Peyer's patch (tissue), 4 donors: ENCODE measurements around the gene RNF114. TPM values are rescaled to one million over a fixed set of nuclear protein-coding genes. Genes with fewer than 3 reads are reported as not detected.

Source experiments
- DNase-seq, 3 donors: peaks; one replicate each; pipeline ENCODE4 v3.0.0-alpha.2; 2017 to 2019
- H3K27ac ChIP-seq, 4 donors: fragments of 200-600 bp; sonication (generic); one replicate each; pipeline ENCODE4 v1.5.1; 2016 to 2019
- H3K27me3 ChIP-seq, 2 donors: fragments of 200-600 bp; sonication (generic); one replicate each; pipeline ENCODE4 v1.5.1; 2019
- H3K36me3 ChIP-seq, 3 donors: fragments of 200-600 bp; sonication (generic); one replicate each; pipeline ENCODE4 v1.5.1; 2016 to 2019
- H3K4me1 ChIP-seq, 4 donors: fragments of 200-600 bp; sonication (generic); one replicate each; pipeline ENCODE4 v1.5.1; 2016 to 2019
- H3K4me3 ChIP-seq, 4 donors: fragments of 200-600 bp; sonication (generic); 1 replicate in 3 of 4; 2 replicates in 1 of 4; pipeline ENCODE4 v1.5.1; 2016 to 2019; ENCODE audit warnings: mild to moderate bottlenecking in 1 of 4
- H3K9me3 ChIP-seq, 4 donors: fragments of 200-600 bp; sonication (generic); one replicate each; pipeline ENCODE4 v1.5.1; 2016 to 2019; ENCODE audit warnings: mild to moderate bottlenecking in 1 of 4
- POLR2A ChIP-seq, 2 donors: fragments of 450-650 bp; IDR thresholded peaks; one replicate each; pipeline ENCODE4 v1.5.1; 2017; ENCODE audit warnings: antibody characterized with exemption in 2 of 2, mild to moderate bottlenecking in 2 of 2, moderate library complexity in 2 of 2
- total RNA-seq, 4 donors: library from RNA; depleted of rRNA; stranded (reverse); fragments of >200 nt; gene quantifications; one replicate each; pipeline ENCODE4 v1.1.0, GENCODE V29; 2016
- TF ChIP-seq, protein P1 (sequence below), 6 experiments: fragments of 450-650 bp in 4 of 6; fragments of 200-600 bp in 2 of 6; sonication (generic) in 1 of 6; IDR thresholded peaks; one replicate each; pipeline ENCODE4 v1.5.1; 2017 to 2019; ENCODE audit warnings: antibody characterized with exemption in 6 of 6, mild to moderate bottlenecking in 3 of 6, moderate library complexity in 1 of 6

RNF114 gene
- 100 to 1,000 TPM; 205 to 275 (median 259) TPM for total RNA-seq

DNA sequence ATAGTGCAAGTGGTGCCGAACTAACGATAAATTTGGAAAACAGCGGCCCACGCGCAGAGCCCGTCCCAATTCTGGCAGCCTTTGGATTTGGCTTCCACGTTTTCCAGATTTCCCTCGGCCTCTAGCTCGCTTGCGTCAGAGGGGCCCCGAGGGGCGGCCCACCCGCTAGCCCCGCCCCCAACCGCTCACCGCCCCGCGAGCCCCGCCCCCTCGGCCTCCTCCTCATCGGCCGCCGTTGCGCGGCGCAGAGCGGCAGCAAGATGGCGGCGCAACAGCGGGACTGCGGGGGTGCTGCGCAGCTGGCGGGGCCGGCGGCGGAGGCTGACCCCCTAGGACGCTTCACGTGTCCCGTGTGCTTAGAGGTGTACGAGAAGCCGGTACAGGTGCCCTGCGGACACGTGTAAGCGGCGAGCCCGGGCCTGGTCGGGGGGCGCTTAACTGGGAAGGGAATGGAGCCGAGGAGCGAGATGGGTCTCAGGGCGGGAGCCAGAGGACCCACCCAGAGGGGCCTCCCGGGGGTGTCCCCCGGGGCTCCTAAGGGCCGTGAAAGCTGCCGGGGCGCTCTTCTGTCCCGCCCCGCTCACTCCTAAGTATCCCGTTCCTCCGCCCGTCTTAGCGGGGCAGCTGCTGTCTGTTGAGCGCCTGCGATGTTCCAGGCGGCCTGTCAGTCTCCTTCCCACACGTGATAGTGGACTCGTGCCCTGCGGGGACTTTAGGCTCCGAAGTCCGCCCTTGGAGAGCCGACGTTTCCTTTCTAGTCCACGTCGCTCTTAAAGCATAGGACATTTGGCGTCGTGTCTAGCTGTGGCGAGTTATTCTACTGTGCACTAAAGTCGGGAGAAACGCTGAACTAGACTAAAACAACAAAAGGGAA, at the start of gene RNF114:
Gene RNF114 (plus strand): TSS at position 245 of the 874 bp plus-strand sequence. CDS start 16 bp downstream, at position 261.
- H3K36me3 ChIP-seq, result peaks cover 0 to 11% (median 0%) of the 10 kb centered on the region in 3 donors
- peak within 1 kb of the TSS; percentile 84 to 100 (median 92) for H3K4me3 ChIP-seq
- peaks cover 0 to 38% (median 19%) of the 10 kb centered on the region in 4 donors for H3K4me1 ChIP-seq
- peak; percentile 91 to 96 (median 94) for DNase-seq
- H3K9me3 ChIP-seq, result no peaks in the 10 kb centered on the region
- H3K27me3 ChIP-seq, result no peaks in the 10 kb centered on the region
- TF ChIP-seq POLR2A (IDR thresholded peaks at IDR 0.05), result peak; percentile 92 to 94
- TF ChIP-seq, protein P1, sequence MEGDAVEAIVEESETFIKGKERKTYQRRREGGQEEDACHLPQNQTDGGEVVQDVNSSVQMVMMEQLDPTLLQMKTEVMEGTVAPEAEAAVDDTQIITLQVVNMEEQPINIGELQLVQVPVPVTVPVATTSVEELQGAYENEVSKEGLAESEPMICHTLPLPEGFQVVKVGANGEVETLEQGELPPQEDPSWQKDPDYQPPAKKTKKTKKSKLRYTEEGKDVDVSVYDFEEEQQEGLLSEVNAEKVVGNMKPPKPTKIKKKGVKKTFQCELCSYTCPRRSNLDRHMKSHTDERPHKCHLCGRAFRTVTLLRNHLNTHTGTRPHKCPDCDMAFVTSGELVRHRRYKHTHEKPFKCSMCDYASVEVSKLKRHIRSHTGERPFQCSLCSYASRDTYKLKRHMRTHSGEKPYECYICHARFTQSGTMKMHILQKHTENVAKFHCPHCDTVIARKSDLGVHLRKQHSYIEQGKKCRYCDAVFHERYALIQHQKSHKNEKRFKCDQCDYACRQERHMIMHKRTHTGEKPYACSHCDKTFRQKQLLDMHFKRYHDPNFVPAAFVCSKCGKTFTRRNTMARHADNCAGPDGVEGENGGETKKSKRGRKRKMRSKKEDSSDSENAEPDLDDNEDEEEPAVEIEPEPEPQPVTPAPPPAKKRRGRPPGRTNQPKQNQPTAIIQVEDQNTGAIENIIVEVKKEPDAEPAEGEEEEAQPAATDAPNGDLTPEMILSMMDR (IDR thresholded peaks at IDR 0.05), result peak in 1 of 6 experiments; percentile 14
- H3K27ac ChIP-seq, result peak within 1 kb of the TSS; percentile 92 to 99 (median 94)

DNA sequence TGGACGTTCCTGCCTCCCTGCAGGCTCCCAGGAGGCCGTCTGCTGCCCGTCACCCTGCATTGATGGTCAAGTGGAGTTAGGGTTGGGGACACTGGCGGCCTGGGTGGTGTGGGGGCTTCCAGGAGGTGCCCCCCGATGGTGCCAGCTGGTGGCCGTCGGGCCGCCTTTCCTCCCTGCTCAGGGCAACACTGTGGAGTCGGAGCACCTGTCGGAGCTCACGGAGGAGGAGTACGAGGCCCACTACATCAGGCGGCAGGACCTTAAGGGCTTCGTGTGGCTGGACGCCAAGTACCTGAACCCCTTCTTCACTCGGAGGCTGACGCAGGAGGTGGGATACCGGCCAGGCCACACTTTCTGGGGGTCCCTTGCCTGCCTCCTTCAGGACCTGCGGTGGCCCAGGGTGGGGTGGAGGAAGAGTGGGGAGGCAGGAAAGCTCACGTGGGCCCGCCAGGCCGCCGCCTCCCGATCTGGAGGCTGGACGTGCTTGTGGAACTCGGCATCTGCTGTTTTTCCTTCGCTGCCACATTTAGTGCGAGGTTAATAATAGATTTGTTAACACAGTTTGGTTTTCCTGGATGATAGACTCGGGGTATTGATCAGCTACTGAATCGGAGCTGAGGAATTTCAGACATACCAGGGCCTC, 49.5 kb upstream of the RNF114 start:
- peaks cover 0 to 62% (median 0%) of the 10 kb centered on the region in 3 donors for H3K36me3 ChIP-seq
- peak in 1 of 3 donors; percentile 43 for DNase-seq
- H3K4me3 ChIP-seq, result no peak overlapping the region
- no peaks in the 10 kb centered on the region for H3K27me3 ChIP-seq
- peak overlapping the region in 1 of 4 donors; percentile 52 for H3K27ac ChIP-seq
- peaks cover 0 to 31% (median 0%) of the 10 kb centered on the region in 4 donors for H3K4me1 ChIP-seq
- TF ChIP-seq, protein P1 (IDR thresholded peaks at IDR 0.05), result no peak
- no peak for TF ChIP-seq POLR2A (IDR thresholded peaks at IDR 0.05)
- no peaks in the 10 kb centered on the region for H3K9me3 ChIP-seq

DNA sequence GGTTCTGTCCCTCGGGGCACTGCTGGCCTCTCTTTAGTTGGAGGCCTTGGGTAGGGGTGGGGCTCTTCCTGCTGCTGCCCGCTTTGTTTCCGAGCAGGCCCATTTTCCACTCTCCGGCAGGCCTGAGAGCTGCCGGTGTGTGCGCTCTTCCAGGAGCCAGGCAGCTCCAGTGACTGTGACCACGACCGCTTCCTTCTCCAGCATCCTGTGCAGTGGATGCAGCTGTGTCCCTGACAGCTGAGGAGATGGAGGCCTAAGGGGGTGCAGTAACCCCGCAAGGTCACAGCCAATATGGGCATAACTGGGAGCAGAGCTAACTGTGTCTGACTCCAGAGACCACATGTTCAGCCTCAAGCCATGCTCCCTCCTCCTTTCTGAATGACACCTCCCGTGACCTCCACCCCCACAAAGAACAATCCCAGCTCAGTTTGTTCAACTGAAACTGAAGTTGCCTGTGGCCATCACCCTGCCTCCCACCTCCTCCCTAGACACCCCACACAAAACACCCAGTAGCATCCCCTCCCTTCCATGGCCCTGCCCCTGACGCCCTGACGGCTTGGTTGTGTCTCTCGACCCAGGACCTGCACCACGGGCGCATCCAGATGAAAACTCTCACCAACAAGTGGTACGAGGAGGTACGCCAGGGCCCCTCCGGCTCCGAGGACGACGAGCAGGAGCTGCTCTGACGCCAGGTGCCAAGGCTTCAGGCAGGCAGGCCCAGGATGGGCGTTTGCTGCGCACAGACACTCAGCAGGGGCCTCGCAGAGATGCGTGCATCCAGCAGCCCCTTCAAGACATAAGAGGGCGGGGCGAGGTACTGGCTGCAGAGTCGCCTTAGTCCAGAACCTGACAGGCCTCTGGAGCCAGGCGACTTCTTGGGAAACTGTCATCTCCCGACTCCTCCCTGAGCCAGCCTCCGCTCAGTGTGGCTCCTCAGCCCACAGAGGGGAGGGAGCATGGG, 48.7 kb upstream of the RNF114 start:
- TF ChIP-seq, protein P1 (IDR thresholded peaks at IDR 0.05), result no peak
- no peak for TF ChIP-seq POLR2A (IDR thresholded peaks at IDR 0.05)
- Histone ChIP-seq H3K4me3 (no peak overlapping the region), H3K36me3 (peaks cover 0 to 55% (median 0%) of the 10 kb centered on the region in 3 donors), H3K9me3 (no peaks in the 10 kb centered on the region), H3K27ac (peak overlapping the region in 2 of 4 donors; percentile 14 to 52), H3K27me3 (no peaks in the 10 kb centered on the region), H3K4me1 (peaks cover 0 to 35% (median 0%) of the 10 kb centered on the region in 4 donors)
- peak in 1 of 3 donors; percentile 47 for DNase-seq

DNA sequence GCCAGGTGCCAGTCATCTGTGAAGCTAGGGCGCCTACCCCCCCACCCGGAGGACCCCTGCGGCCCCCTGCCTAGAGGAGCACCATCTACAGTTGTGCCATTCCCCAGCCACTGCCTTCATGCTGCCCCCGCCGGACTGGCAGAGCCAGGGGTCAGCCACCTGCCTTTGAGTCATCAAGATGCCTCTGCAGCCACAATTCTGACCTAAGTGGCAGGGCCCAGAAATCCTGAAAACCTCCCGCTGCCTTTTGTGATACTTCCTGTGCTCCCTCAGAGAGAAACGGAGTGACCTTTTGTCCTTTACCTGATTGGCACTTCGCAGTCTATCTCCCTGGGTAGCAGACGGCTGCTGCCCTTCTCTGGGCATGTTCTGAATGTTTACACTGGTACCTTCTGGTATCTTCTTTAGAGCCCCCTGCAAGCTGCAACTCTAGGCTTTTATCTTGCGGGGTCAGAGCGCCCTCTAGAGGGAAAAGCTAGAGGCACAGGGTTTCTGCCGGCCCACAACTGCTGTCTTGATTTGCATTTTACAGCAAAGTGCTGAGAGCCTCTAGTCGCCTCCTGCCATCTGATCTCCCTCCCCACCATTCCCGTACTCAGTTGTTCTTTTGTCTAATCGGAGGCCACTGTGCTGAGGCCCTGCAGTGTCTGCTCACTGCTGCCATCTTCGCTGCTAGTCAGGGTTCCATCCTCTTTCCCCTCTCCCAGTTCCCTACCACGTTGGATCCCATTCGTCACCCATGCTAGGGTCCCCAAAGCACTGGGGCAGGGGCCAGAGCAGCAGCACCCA, 47.8 kb upstream of the RNF114 start:
- Histone ChIP-seq H3K4me3 (no peak overlapping the region), H3K36me3 (peaks cover 0 to 48% (median 0%) of the 10 kb centered on the region in 3 donors), H3K4me1 (peaks cover 0 to 44% (median 0%) of the 10 kb centered on the region in 4 donors), H3K27ac (peak overlapping the region in 1 of 4 donors; percentile 14), H3K9me3 (no peaks in the 10 kb centered on the region), H3K27me3 (no peaks in the 10 kb centered on the region)
- peak in 2 of 3 donors; percentile 42 to 69 for DNase-seq
- no peak for TF ChIP-seq POLR2A (IDR thresholded peaks at IDR 0.05)
- TF ChIP-seq, protein P1 (IDR thresholded peaks at IDR 0.05), result peak; percentile 47 to 72 (median 65)
